Esophagus squamous epithelium (tissue), 5 donors: ENCODE measurements around the gene STYXL1. TPM values are rescaled to one million over a fixed set of nuclear protein-coding genes. Genes with fewer than 3 reads are reported as not detected.
A peak's percentile ranks its signal among the peaks of the same experiment; 100 is the strongest.
"Not testable (repeated sequence)": the region's sequence is repeated elsewhere in the genome, so short reads cannot be mapped to it uniquely, and the experiment has no call there.

Experiments used
- DNase-seq: peaks from one replicate; lab custom pipeline; 2025; lab: John Stamatoyannopoulos, UW
- H3K27ac ChIP-seq, 4 donors: fragments of 200-600 bp; sonication (generic); one replicate each; pipeline ENCODE4 v1.5.1; 2016 to 2019; ENCODE audit warnings: mild to moderate bottlenecking in 1 of 4
- H3K27me3 ChIP-seq, 4 donors: fragments of 200-600 bp; sonication (generic); 1 replicate in 3 of 4; 2 replicates in 1 of 4; pipeline versions ENCODE4 v1.5.1 to v1.6.0; 2017 to 2021; ENCODE audit warnings: antibody characterized with exemption in 1 of 4
- H3K36me3 ChIP-seq, 3 donors: fragments of 200-600 bp; sonication (generic); one replicate each; pipeline ENCODE4 v1.5.1; 2016 to 2019
- H3K4me1 ChIP-seq, 3 donors: fragments of 200-600 bp; sonication (generic); one replicate each; pipeline ENCODE4 v1.5.1; 2017 to 2019
- H3K4me3 ChIP-seq, 4 donors: fragments of 200-600 bp; sonication (generic); 1 replicate in 3 of 4; 2 replicates in 1 of 4; pipeline ENCODE4 v1.5.1; 2016 to 2019; ENCODE audit warnings: mild to moderate bottlenecking in 2 of 4, moderate library complexity in 1 of 4
- H3K9me3 ChIP-seq, 3 donors: fragments of 200-600 bp; sonication (generic); one replicate each; pipeline ENCODE4 v1.5.1; 2016 to 2019
- CTCF ChIP-seq, 6 experiments: fragments of 450-650 bp in 4 of 6; fragments of 200-600 bp in 2 of 6; sonication (generic) in 2 of 6; IDR thresholded peaks; one replicate each; pipeline ENCODE4 v1.5.1; 2016 to 2019; ENCODE audit warnings: antibody characterized with exemption in 6 of 6, mild to moderate bottlenecking in 4 of 6, moderate library complexity in 4 of 6
- POLR2A ChIP-seq, 4 donors: fragments of 450-650 bp; IDR thresholded peaks; one replicate each; pipeline ENCODE4 v1.6.1; 2017; ENCODE audit warnings: antibody characterized with exemption in 4 of 4, mild to moderate bottlenecking in 4 of 4, moderate library complexity in 3 of 4
- WGBS, 2 donors: methylation state at CpG; one replicate each; pipeline ENCODE4 v1.1.5; 2018; 5-methylcytosine and 5-hydroxymethylcytosine counted together
- intact Hi-C: fragments of 100-400 bp; cut with DNase I; formaldehyde crosslinking; loops from one replicate; pipeline ENCODE4 v1.15.0; 2022
- total RNA-seq, 4 donors: library from RNA; depleted of rRNA; stranded (reverse); fragments of >200 nt; gene quantifications; one replicate each; pipeline ENCODE4 v1.1.0, GENCODE V29; 2016
- donor health status: DM: yes; HTN: yes; CAD: no.

STYXL1 gene
- total RNA-seq, 4 donors from 2014 or later: 19.3 to 45.7 (median 32.2) TPM

DNA sequence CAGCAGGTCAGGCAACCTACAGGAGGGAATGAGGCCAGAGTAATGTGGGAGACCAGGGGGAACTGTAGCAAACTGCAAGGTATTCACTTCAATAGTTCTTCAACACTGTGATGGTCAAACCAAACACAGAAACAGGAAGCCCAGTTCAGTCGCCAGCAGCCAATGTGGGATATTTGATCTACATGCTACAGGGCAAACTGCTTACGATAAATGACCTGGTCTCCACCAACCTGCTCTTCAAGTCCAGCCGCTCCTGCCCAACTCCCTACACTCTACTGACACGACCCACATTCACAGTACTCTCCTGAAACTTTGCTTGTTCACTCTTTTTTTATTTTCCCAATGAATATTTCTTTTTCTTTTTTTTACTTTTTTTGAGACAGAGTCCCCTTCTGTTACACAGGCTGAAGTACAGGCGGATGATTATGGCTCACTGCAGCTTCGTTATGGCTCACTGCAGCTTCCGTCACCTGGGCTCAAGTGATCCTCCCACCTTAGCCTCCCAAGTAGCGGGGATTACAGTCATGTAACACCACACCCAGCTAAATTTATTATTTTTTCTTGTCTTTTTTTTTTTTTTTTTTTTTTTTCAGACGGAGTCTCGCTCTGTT is 42.2 kb upstream of the STYXL1 start:
- Histone ChIP-seq H3K9me3 (no peaks in the 10 kb centered on the region), H3K27me3 (peaks cover 0 to 4% (median 0%) of the 10 kb centered on the region in 4 donors), H3K27ac (peak overlapping the region; percentile 47 to 86 (median 70)), H3K4me3 (no peak overlapping the region), H3K36me3 (no peaks in the 10 kb centered on the region), H3K4me1 (peaks cover 0 to 55% (median 0%) of the 10 kb centered on the region in 3 donors)
- intact Hi-C loops: no loop called here
- WGBS, 2 donors: 52% methylated on average over 10 of the region's 10 CpGs
- no peak for DNase-seq
- no peak for TF ChIP-seq CTCF (IDR thresholded peaks at IDR 0.05)
- TF ChIP-seq POLR2A (IDR thresholded peaks at IDR 0.05): no peak

- intact Hi-C loops, H3K4me3 ChIP-seq, H3K9me3 ChIP-seq, H3K27me3 ChIP-seq, H3K36me3 ChIP-seq, DNase-seq: not testable (repeated sequence)
- H3K27ac ChIP-seq: peak overlapping the region; percentile 34 to 86 (median 67)
- WGBS, 2 donors: 6 to 14% methylated on average over 5 of the region's 5 CpGs
- peaks cover 0 to 67% (median 0%) of the 10 kb centered on the region in 3 donors for H3K4me1 ChIP-seq
Measured at GRCh38 chr7:76087362-76087791, 39.6 kb upstream of the STYXL1 start.

DNA sequence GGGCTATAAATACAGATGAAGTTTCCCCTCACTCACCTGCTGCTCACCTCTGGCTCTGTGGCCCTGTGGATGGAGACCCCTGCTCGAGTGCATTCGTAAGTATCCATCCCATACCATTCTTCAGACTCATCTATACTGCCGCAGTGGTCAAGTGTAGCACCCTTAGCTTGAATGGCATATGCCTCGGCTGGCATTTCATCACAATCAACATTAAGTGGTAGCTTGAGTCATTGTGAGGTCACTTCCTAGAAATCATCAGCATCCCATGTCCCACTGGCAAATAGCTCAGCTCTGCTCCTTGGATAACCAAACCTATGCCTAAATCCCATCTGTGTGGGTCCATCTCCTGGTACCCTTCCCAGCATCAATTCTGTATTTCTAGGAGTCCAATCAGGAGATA is 38.3 kb upstream of the STYXL1 start:
- no peak for DNase-seq
- peaks cover 0 to 4% (median 0%) of the 10 kb centered on the region in 4 donors for H3K27me3 ChIP-seq
- H3K36me3 ChIP-seq: no peaks in the 10 kb centered on the region
- intact Hi-C loops: no loop called here
- no peak for TF ChIP-seq POLR2A (IDR thresholded peaks at IDR 0.05)
- TF ChIP-seq CTCF (IDR thresholded peaks at IDR 0.05): no peak
- 76 to 82% methylated on average over 4 of the region's 4 CpGs for WGBS, 2 donors
- H3K27ac ChIP-seq: no peak overlapping the region
- H3K9me3 ChIP-seq: no peaks in the 10 kb centered on the region
- peaks cover 0 to 66% (median 0%) of the 10 kb centered on the region in 3 donors for H3K4me1 ChIP-seq
- no peak overlapping the region for H3K4me3 ChIP-seq

DNA sequence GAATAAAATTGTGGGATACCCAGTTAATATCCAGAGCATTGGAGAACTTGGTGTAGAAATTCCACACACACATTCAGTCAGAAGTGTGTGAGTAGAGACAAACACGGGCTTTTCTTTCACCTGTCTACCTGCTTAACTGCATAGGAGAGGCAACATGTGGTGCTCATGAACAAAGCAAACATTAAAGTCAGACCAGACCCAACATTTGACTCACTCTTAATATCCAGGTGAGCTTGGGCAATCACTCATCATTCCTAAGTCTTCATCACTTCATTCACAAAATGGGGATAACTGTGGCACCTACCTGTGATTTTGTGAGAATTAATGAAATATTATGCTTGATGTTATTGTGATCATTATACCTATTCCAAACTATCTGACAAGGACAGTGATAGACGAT is 36.3 kb upstream of the STYXL1 start:
- H3K36me3 ChIP-seq, H3K27me3 ChIP-seq, H3K9me3 ChIP-seq, H3K27ac ChIP-seq, H3K4me3 ChIP-seq, DNase-seq, intact Hi-C loops: not testable (repeated sequence)
- H3K4me1 ChIP-seq: peaks cover 0 to 46% (median 0%) of the 10 kb centered on the region in 3 donors
- WGBS, 2 donors: 51 to 65% methylated on average over 2 of the region's 2 CpGs

DNA sequence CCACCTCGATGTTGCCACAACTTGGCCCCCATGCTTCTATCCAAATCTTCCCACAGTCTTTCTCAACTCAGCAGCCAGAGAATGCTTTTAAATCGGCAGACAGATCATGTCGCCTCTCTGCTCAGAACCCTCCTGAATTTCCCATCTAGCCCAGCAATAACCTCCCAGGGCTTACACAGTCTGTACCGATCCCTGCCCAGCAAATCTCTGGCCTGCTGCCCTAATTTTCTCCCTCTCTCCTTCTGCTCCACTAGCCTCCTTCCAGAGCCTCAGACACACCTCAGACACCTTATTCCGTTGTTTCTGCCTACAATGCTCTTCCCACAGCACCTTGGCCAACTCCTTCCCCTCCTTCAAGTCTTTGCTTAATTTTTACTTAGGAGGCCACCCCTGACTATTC is 32.4 kb upstream of the STYXL1 start:
- Histone ChIP-seq H3K36me3 (no peaks in the 10 kb centered on the region), H3K4me1 (peaks cover 0 to 14% (median 0%) of the 10 kb centered on the region in 3 donors), H3K27ac (no peak overlapping the region), H3K27me3 (no peaks in the 10 kb centered on the region), H3K4me3 (no peak overlapping the region), H3K9me3 (no peaks in the 10 kb centered on the region)
- TF ChIP-seq POLR2A (IDR thresholded peaks at IDR 0.05) (no peak), CTCF (IDR thresholded peaks at IDR 0.05) (no peak)
- WGBS, 2 donors: 77 to 80% methylated on average over 5 of the region's 5 CpGs
- intact Hi-C loops: no loop called here
- DNase-seq: no peak

DNA sequence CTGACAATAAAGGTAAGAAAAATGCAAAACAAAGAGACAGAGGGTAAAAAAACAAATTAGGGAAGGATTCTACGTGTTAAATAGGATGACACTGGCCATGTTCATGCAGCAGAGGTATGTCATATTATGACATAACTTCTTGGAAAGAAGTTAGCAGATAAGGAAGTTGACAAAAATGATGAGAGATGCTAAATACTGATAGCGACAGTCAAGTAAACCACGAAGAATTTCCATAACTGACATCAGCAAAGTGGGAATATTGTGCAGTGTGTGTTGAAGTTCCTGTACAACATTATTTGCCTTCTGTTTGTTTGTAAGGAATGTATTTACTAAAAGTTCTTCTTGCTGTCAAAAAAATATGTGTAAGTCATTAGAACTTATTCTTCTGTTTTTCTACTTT is 29.6 kb upstream of the STYXL1 start:
- WGBS, 2 donors: 36 to 54% methylated on average over 3 of the region's 3 CpGs
- intact Hi-C loops: no loop called here
- no peak for DNase-seq
- TF ChIP-seq CTCF (IDR thresholded peaks at IDR 0.05) (no peak), POLR2A (IDR thresholded peaks at IDR 0.05) (no peak)
- H3K4me1 ChIP-seq: no peaks in the 10 kb centered on the region
- H3K4me3 ChIP-seq: no peak overlapping the region
- H3K9me3 ChIP-seq: peaks cover 0 to 6% (median 0%) of the 10 kb centered on the region in 3 donors
- H3K27me3 ChIP-seq: no peaks in the 10 kb centered on the region
- H3K27ac ChIP-seq: no peak overlapping the region
- no peaks in the 10 kb centered on the region for H3K36me3 ChIP-seq
